C4-2B (cell line): ENCODE measurements around the gene RRAS.

ENCODE experiments used
- ZFX ChIP-seq: fragments of 450-650 bp; IDR thresholded peaks from 2 replicates; pipeline ENCODE4 v1.6.1; 2017
- TF ChIP-seq, protein P1 (sequence below): fragments of 450-650 bp; conservative IDR thresholded peaks from 2 replicates; pipeline ENCODE4 v1.5.1; 2017; ENCODE audit warnings: mild to moderate bottlenecking

DNA sequence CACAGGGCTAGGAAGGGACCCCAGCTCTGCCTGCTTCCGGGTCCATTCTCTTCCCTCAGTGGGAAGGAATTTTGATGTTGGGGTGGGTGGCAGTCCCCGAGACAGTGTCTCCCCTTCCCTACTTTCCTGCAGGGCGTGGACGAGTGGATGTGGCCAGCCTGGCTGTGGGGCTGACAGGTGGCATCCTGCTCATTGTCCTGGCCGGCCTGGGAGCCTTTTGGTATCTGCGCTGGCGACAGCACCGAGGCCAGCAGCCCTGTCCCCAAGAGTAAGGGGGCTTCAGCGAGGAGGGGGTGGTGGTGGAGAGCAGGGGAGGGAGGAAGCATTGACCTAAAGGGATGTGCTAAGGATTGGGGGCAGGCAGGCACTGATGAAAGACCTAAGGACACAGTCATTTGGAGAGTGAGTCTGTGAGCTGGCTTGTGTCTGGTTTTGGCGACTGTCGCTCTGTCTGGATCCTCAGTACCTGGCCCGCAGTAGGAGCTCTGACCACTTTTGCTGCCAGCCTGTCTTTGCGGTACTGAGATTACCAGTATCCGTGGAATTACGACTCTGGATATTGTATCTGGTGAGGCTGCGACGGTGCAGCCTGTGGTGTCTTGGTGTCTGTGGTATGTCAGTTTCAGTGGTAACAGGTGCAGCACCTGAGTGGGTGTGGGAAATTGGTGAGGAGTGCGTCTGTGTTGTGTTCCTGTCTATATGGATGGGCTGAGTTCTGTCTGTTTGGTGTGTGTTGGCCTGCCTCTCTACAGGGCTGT is 51.4 kb downstream of the RRAS start:
- TF ChIP-seq, protein P1, sequence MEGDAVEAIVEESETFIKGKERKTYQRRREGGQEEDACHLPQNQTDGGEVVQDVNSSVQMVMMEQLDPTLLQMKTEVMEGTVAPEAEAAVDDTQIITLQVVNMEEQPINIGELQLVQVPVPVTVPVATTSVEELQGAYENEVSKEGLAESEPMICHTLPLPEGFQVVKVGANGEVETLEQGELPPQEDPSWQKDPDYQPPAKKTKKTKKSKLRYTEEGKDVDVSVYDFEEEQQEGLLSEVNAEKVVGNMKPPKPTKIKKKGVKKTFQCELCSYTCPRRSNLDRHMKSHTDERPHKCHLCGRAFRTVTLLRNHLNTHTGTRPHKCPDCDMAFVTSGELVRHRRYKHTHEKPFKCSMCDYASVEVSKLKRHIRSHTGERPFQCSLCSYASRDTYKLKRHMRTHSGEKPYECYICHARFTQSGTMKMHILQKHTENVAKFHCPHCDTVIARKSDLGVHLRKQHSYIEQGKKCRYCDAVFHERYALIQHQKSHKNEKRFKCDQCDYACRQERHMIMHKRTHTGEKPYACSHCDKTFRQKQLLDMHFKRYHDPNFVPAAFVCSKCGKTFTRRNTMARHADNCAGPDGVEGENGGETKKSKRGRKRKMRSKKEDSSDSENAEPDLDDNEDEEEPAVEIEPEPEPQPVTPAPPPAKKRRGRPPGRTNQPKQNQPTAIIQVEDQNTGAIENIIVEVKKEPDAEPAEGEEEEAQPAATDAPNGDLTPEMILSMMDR: no peak
- TF ChIP-seq ZFX: no peak
